NB4 (cell line): ENCODE results near the gene FAM193B.

ENCODE experiments used
- DNase-seq: peaks from one replicate; pipeline ENCODE4 v3.0.0; 2010; ENCODE audit warnings: low read depth
- H3K4me3 ChIP-seq: one replicate; pipeline ENCODE4 v1.5.1; 2011; ENCODE audit warnings: mild to moderate bottlenecking, low read depth, low read length, moderate library complexity
- CTCF ChIP-seq: IDR thresholded peaks from one replicate; pipeline ENCODE4 v1.5.1; 2012; ENCODE audit warnings: low read depth, low read length
- MAX ChIP-seq: IDR thresholded peaks from 2 replicates; pipeline ENCODE4 v1.6.1; 2011; ENCODE audit warnings: low read depth, low read length
- MYC ChIP-seq: IDR thresholded peaks from 2 replicates; pipeline ENCODE4 v1.6.1; 2011; ENCODE audit warnings: low read depth, low read length
- POLR2A ChIP-seq: IDR thresholded peaks from 2 replicates; pipeline ENCODE4 v1.6.1; 2011; ENCODE audit warnings: mild to moderate bottlenecking; ENCODE audit not compliant: insufficient read length; ENCODE audit errors: extremely low read depth

Gene FAM193B

GRCh38 chr5:177524941-177525655, 29.3 kb downstream of the FAM193B start:
- DNase-seq, result no peak
- no peak overlapping the region for H3K4me3 ChIP-seq
- no peak for TF ChIP-seq MYC
- no peak for TF ChIP-seq POLR2A
- no peak for TF ChIP-seq CTCF
- no peak for TF ChIP-seq MAX

GRCh38 chr5:177524539-177524900, 29.8 kb downstream of the FAM193B start:
- H3K4me3 ChIP-seq, result no peak overlapping the region
- no peak for DNase-seq
- TF ChIP-seq POLR2A (no peak), MYC (no peak), CTCF (no peak), MAX (no peak)

GRCh38 chr5:177523711-177524538, 30.4 kb downstream of the FAM193B start:
- no peak for DNase-seq
- no peak for TF ChIP-seq POLR2A
- TF ChIP-seq CTCF, result no peak
- no peak for TF ChIP-seq MAX
- no peak for TF ChIP-seq MYC
- H3K4me3 ChIP-seq, result no peak overlapping the region

GRCh38 chr5:177520916-177521513, 33.3 kb downstream of the FAM193B start:
- TF ChIP-seq MYC (no peak), MAX (no peak), POLR2A (no peak), CTCF (no peak)
- DNase-seq, result no peak
- no peak overlapping the region for H3K4me3 ChIP-seq

- no peak overlapping the region for H3K4me3 ChIP-seq
- no peak for TF ChIP-seq POLR2A
- TF ChIP-seq MYC, result no peak
- TF ChIP-seq MAX, result no peak
- no peak for TF ChIP-seq CTCF
- no peak for DNase-seq
Measured at GRCh38 chr5:177520271-177520670, 34.1 kb downstream of the FAM193B start.
